K562 (cell line): ENCODE results near the gene THAP5. TPM values are rescaled to one million over a fixed set of nuclear protein-coding genes. Genes with fewer than 3 reads are reported as not detected.

ENCODE experiments used
- ATAC-seq: fragments of 200-7000 bp; cut with Tn5 transposase; 3 replicates; pipeline ENCODE4 v1.9.1; 2020; ENCODE audit warnings: moderate library complexity
- BruUV-seq: library from RNA; stranded (reverse); fragments of 400-500 nt; replicated peaks from 2 replicates; lab custom pipeline; 2021; lab: Mats Ljungman, UMichigan
- CTCF ChIA-PET: fragments of 300-600 bp; formaldehyde crosslinking; extraction: SDS; loops from one replicate; lab custom pipeline; 2021; ENCODE audit warnings: low intra/inter-chr PET ratio; lab: Yijun Ruan, JAX
- POLR2A ChIA-PET: fragments of 300-600, 350-650 bp; sonication (Branson Sonifier 250); formaldehyde crosslinking; extraction: SDS; loops from one replicate; lab custom pipeline; 2021; ENCODE audit warnings: antibody characterized with exemption, inconsistent platforms; lab: Yijun Ruan, JAX
- DNase-seq, 4 experiments: peaks; one replicate each; pipeline versions ENCODE4 v3.0.0 to v3.0.0-alpha.2; 2011 to 2018; ENCODE audit warnings: low spot score in 3 of 4, mixed read lengths in 3 of 4; ENCODE audit errors: extremely low read depth in 1 of 4
- FAIRE-seq: peaks from 2 replicates; lab custom pipeline; 2011; peaks lifted over from hg19 to GRCh38; lab: Jason Lieb, UNC
- H2AFZ ChIP-seq: 2 replicates; pipeline ENCODE4 v1.6.0; 2011; ENCODE audit warnings: low read depth, low read length, control low read depth, inconsistent platforms
- H3K27ac ChIP-seq: fragments of 200-600 bp; 3 replicates; pipeline ENCODE4 v1.8.0; 2011; ENCODE audit warnings: low read depth, mild to moderate bottlenecking, control low read depth, inconsistent platforms, low read length, moderate library complexity, mixed read lengths; ENCODE audit errors: extremely low read depth
- H3K27me3 ChIP-seq, 2 experiments: fragments of 300-600 bp in 1 of 2; 2 replicates in 1 of 2; 3 replicates in 1 of 2; pipeline versions ENCODE4 v1.6.0 to v1.8.0; 2011; ENCODE audit warnings: inconsistent platforms in 2 of 2, low read length in 2 of 2, mild to moderate bottlenecking in 1 of 2, mixed read lengths in 1 of 2, moderate library complexity in 1 of 2; ENCODE audit not compliant: control insufficient read depth in 2 of 2, insufficient read depth in 2 of 2
- H3K36me3 ChIP-seq: fragments of 300-600 bp; 3 replicates; pipeline ENCODE4 v1.8.0; 2011; ENCODE audit warnings: mild to moderate bottlenecking, low read length, inconsistent platforms; ENCODE audit not compliant: control insufficient read depth, insufficient read depth
- H3K4me1 ChIP-seq, 2 experiments: fragments of 200-600 bp in 1 of 2; replicated peaks in 1 of 2; 2 replicates in 1 of 2; 3 replicates in 1 of 2; pipeline versions ENCODE4 v1.5.1 to v1.8.0; 2011; ENCODE audit warnings: inconsistent platforms in 2 of 2, low read length in 2 of 2, mild to moderate bottlenecking in 1 of 2, mixed read lengths in 1 of 2, moderate library complexity in 1 of 2; ENCODE audit not compliant: control insufficient read depth in 2 of 2, insufficient read depth in 2 of 2
- H3K4me2 ChIP-seq: 2 replicates; pipeline ENCODE4 v1.6.1; 2011; ENCODE audit warnings: low read length, control low read depth, inconsistent platforms, mixed read lengths; ENCODE audit not compliant: insufficient read depth
- H3K4me3 ChIP-seq: fragments of 200-600 bp; sonication (generic), shearing (Covaris generic); 2 replicates; pipeline ENCODE4 v1.5.1; 2016; ENCODE audit warnings: control low read depth, inconsistent platforms
- H3K79me2 ChIP-seq: fragments of 200-600 bp; 3 replicates; pipeline ENCODE4 v1.8.0; 2011; ENCODE audit warnings: low read length, inconsistent platforms; ENCODE audit not compliant: control insufficient read depth, insufficient read depth
- H3K9ac ChIP-seq, 2 experiments: 2 replicates each; pipeline versions ENCODE4 v1.6.0 to v1.6.1; 2011; ENCODE audit warnings: low read depth in 2 of 2, low read length in 2 of 2, control low read depth in 1 of 2, inconsistent platforms in 1 of 2, mild to moderate bottlenecking in 1 of 2, mixed read lengths in 1 of 2; ENCODE audit not compliant: insufficient read depth in 1 of 2
- H3K9me1 ChIP-seq: one replicate; pipeline ENCODE4 v1.6.0; 2011; ENCODE audit warnings: inconsistent platforms, mild to moderate bottlenecking, low read length, moderate library complexity; ENCODE audit not compliant: control insufficient read depth, insufficient read depth
- H3K9me3 ChIP-seq: replicated peaks from 2 replicates; pipeline ENCODE4 v1.5.1; 2011; ENCODE audit warnings: low read depth, low read length, inconsistent platforms; ENCODE audit not compliant: control insufficient read depth, insufficient read depth
- H4K20me1 ChIP-seq: replicated peaks from 2 replicates; pipeline ENCODE4 v1.6.1; 2011; ENCODE audit warnings: low read length, inconsistent platforms, mixed read lengths; ENCODE audit not compliant: control insufficient read depth, insufficient read depth
- CCAR2 ChIP-seq: fragments of 200-400 bp; formaldehyde crosslinking; IDR thresholded peaks from 2 replicates; pipeline ENCODE4 v1.6.1; 2017; ENCODE audit warnings: mild to moderate bottlenecking, low read depth, low read length
- KDM5B ChIP-seq: fragments of 200-600 bp; sonication (generic); IDR thresholded peaks from 2 replicates; pipeline ENCODE4 v1.6.1; 2012; ENCODE audit warnings: low read depth, mild to moderate bottlenecking, moderate library complexity, low read length, control low read depth, inconsistent platforms; ENCODE audit not compliant: insufficient replicate concordance
- MEIS2 ChIP-seq: fragments of 450-650 bp; IDR thresholded peaks from 2 replicates; pipeline ENCODE4 v1.6.1; 2014; ENCODE audit warnings: mild to moderate bottlenecking; ENCODE audit not compliant: partially characterized antibody
- PBX2 ChIP-seq, 2 experiments: IDR thresholded peaks in 1 of 2; conservative IDR thresholded peaks in 1 of 2; 2 replicates each; pipeline ENCODE4 v1.6.1; 2016; ENCODE audit warnings: low read depth in 2 of 2, mild to moderate bottlenecking in 1 of 2, missing compliant biosample characterization in 1 of 2, missing genetic modification characterization in 1 of 2, moderate library complexity in 1 of 2
- PKNOX1 ChIP-seq: fragments of 450-650 bp; IDR thresholded peaks from 2 replicates; pipeline ENCODE4 v1.6.1; 2016
- RBBP5 ChIP-seq: fragments of 200-600 bp; sonication (generic); IDR thresholded peaks from 2 replicates; pipeline ENCODE4 v1.6.1; 2012; ENCODE audit warnings: borderline replicate concordance, mild to moderate bottlenecking, low read length, control low read depth, inconsistent platforms; ENCODE audit not compliant: insufficient read depth, poor library complexity, severe bottlenecking
- RFX1 ChIP-seq: fragments of 450-650 bp; IDR thresholded peaks from 2 replicates; pipeline ENCODE4 v1.6.1; 2016; ENCODE audit warnings: mild to moderate bottlenecking, moderate library complexity
- SRF ChIP-seq, 2 experiments: fragments of 250-450, 450-650 bp in 1 of 2; sonication (Bioruptor Pico) in 1 of 2; sonication (generic) in 1 of 2; formaldehyde crosslinking; IDR thresholded peaks; 2 replicates each; pipeline versions ENCODE4 v1.5.0 to v1.5.1; 2020 to 2022; ENCODE audit warnings: mild to moderate bottlenecking in 1 of 2, missing genetic modification reagents in 1 of 2
- ZNF239 ChIP-seq: fragments of 250-450 bp; sonication (Bioruptor Pico); IDR thresholded peaks from 2 replicates; pipeline ENCODE4 v1.4.0; 2020; ENCODE audit warnings: mild to moderate bottlenecking
- WGBS: fragments of 100-300 bp; shearing (Covaris generic); methylation state at CpG from one replicate; pipeline ENCODE4 v1.1.6; 2016; ENCODE audit warnings: low coverage, mixed read lengths; ENCODE audit not compliant: insufficient coverage; ENCODE audit errors: missing lambda C conversion rate; 5-methylcytosine and 5-hydroxymethylcytosine counted together
- in situ Hi-C: fragments of 300-500 bp; cut with MboI; formaldehyde crosslinking; loops from 4 replicates; pipeline ENCODE4 v1.15.0; 2018; ENCODE audit warnings: inconsistent platforms, mixed read lengths
- intact Hi-C: fragments of 100-400 bp; cut with micrococcal nuclease; formaldehyde crosslinking; loops from 2 replicates; pipeline ENCODE4 v1.14.2; 2022
- polyA plus RNA-seq, 8 experiments: library from polyadenylated mRNA; depleted of rRNA in 4 of 8; stranded (reverse) in 5 of 8; unstranded in 3 of 8; fragments of >200 nt; fragmentation: Nextera tagmentation in 2 of 8; fragmentation: Illumina TruSeq in 1 of 8; extraction: Ambion mirVana in 2 of 8; extraction: Trizol in 1 of 8; gene quantifications; 2 replicates each; pipeline versions ENCODE4 v1.2.1 to v1.2.3, GENCODE V29; 2011 to 2014; ENCODE audit warnings: inconsistent platforms in 1 of 8, missing spikeins in 1 of 8
- total RNA-seq, 7 experiments: library from RNA; depleted of rRNA in 6 of 7; stranded (reverse); fragments of >200 nt in 6 of 7; fragmentation: Illumina TruSeq in 2 of 7; extraction: Trizol in 2 of 7; gene quantifications; 2 replicates each; pipeline versions ENCODE4 v1.2.1 to v1.2.3, GENCODE V29; 2011 to 2021; ENCODE audit warnings: low replicate concordance in 1 of 7

The THAP5 gene
- total and polyA plus RNA-seq, 9 of the 15 experiments (the other 6 are each of a cell fraction or from before 2014, with no cell fraction given): 16.5 to 58.1 (median 28.2) TPM

DNA sequence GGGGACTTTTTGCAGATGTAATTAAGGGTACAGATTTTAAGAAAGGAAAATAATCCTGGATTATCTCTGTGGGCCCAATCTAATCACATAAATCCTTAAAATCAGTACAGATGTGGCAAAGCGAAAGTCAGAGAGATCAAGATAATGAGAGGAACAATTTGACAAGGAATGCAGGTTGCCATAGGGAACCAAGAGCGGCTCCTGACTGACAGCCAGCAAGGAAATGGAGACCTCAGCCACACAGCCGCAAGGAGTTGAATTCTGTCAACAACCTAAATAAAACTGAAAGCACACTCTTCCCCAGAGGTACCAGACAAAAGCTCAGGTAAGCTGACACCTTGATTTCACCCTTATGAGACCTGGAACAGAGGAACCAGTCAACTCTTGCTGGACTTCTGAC is 40.2 kb downstream of the THAP5 start:
- ATAC-seq (no peak), FAIRE-seq (no peak), DNase-seq (no peak)
- no peak overlapping the region for H3K4me2 ChIP-seq
- ChIA-PET POLR2A (interaction anchor here (0.7 kb wide), 1 partner anchor 101 kb away, joined by 3 read pairs; no protein-coding TSS in a partner anchor), CTCF (no interaction called here)
- peaks cover 10 to 15% of the 10 kb centered on the region in 2 experiments; a peak in 3 of 5 replicates for H3K4me1 ChIP-seq
- no peaks in the 10 kb centered on the region for H3K27me3 ChIP-seq
- H4K20me1 ChIP-seq: peaks cover 6% of the 10 kb centered on the region; the same call in 1 of the 2 replicates
- in situ Hi-C loops (no loop called here), intact Hi-C loops (no loop called here)
- TF ChIP-seq MEIS2 (peak; percentile 18), PBX2 (CRISPR knock-in tag; IDR thresholded peaks at IDR 0.05; ENCODE audit: low read depth) (no peak), PBX2 (tag; conservative IDR thresholded peaks at IDR 0.05; ENCODE audit: low read depth) (peak; percentile 72), CCAR2 (no peak), RFX1 (peak; percentile 62), SRF (CRISPR knock-in tag; IDR thresholded peaks at IDR 0.05) (no peak), PKNOX1 (peak; percentile 88), ZNF239 (no peak), RBBP5 (no peak), KDM5B (no peak)
- H3K79me2 ChIP-seq: peaks cover 12% of the 10 kb centered on the region
- 70% methylated on average over 3 of the region's 3 CpGs for WGBS
- BruUV-seq: no TSS peak
- H3K36me3 ChIP-seq: no peaks in the 10 kb centered on the region
- no peak overlapping the region for H3K27ac ChIP-seq
- no peak overlapping the region for H3K4me3 ChIP-seq
- no peaks in the 10 kb centered on the region for H3K9me1 ChIP-seq
- no peak overlapping the region for H3K9ac ChIP-seq
- peak overlapping the region; percentile 51 for H2AFZ ChIP-seq
- H3K9me3 ChIP-seq: no peaks in the 10 kb centered on the region
